ENCODE results near the gene NFKBIZ.

GRCh38 chr3:101858464-101859030 is 9.2 kb downstream of the NFKBIZ start:
- TF ChIP-seq EZH2 (IDR thresholded peaks at IDR 0.05; ENCODE audit: insufficient read depth, poor library complexity, severe bottlenecking) (no peak), EZH2phosphoT487 (IDR thresholded peaks at IDR 0.05; ENCODE audit: insufficient read depth, low read depth) (no peak)

Data from GM23248 (cell line).